Upper lobe of left lung (tissue), 6 donors: ENCODE data around the gene TTC33. TPM values are rescaled to one million over a fixed set of nuclear protein-coding genes. Genes with fewer than 3 reads are reported as not detected.
"Not testable (repeated sequence)": the region's sequence is repeated elsewhere in the genome, so short reads cannot be mapped to it uniquely, and the experiment has no call there.

Experiments used
- ATAC-seq, 2 donors: fragments of 200-7000 bp; cut with Tn5 transposase; one replicate each; pipeline ENCODE4 v1.9.1; 2022; ENCODE audit warnings: mild to moderate bottlenecking in 2 of 2, moderate library complexity in 2 of 2; ENCODE audit not compliant: low FRiP score in 2 of 2
- DNase-seq, 2 donors: peaks; one replicate each; pipeline ENCODE4 v3.0.0-alpha.2; 2019 to 2020
- H3K27ac ChIP-seq, 4 donors: fragments of 200-600 bp; sonication (generic); one replicate each; pipeline ENCODE4 v1.5.1; 2016 to 2019
- H3K27me3 ChIP-seq, 4 donors: fragments of 200-600 bp; sonication (generic); one replicate each; pipeline ENCODE4 v1.5.1; 2017 to 2019
- H3K36me3 ChIP-seq, 4 donors: fragments of 200-600 bp; sonication (generic); one replicate each; pipeline ENCODE4 v1.5.1; 2016 to 2019
- H3K4me1 ChIP-seq, 4 donors: fragments of 200-600 bp; sonication (generic); one replicate each; pipeline ENCODE4 v1.5.1; 2018 to 2019
- H3K4me3 ChIP-seq, 4 donors: fragments of 200-600 bp; sonication (generic); one replicate each; pipeline ENCODE4 v1.5.1; 2017 to 2019; ENCODE audit warnings: mild to moderate bottlenecking in 2 of 4, moderate library complexity in 1 of 4
- H3K9me3 ChIP-seq, 4 donors: fragments of 200-600 bp; sonication (generic); one replicate each; pipeline ENCODE4 v1.5.1; 2018 to 2019
- CTCF ChIP-seq, 6 experiments: fragments of 450-650 bp in 4 of 6; fragments of 200-600 bp in 2 of 6; sonication (generic) in 2 of 6; IDR thresholded peaks; one replicate each; pipeline ENCODE4 v1.5.1; 2016 to 2019; ENCODE audit warnings: antibody characterized with exemption in 6 of 6
- EP300 ChIP-seq, 4 donors: sonication (generic); formaldehyde crosslinking; IDR thresholded peaks; one replicate each; pipeline ENCODE4 v1.5.1; 2017; ENCODE audit warnings: antibody characterized with exemption in 4 of 4, control low read depth in 2 of 4
- POLR2A ChIP-seq, 4 donors: fragments of 450-650 bp; IDR thresholded peaks; one replicate each; pipeline ENCODE4 v1.5.1; 2016 to 2017; ENCODE audit warnings: antibody characterized with exemption in 4 of 4, mild to moderate bottlenecking in 2 of 4
- POLR2AphosphoS5 ChIP-seq, 2 donors: sonication (generic); formaldehyde crosslinking; IDR thresholded peaks; one replicate each; pipeline ENCODE4 v1.5.1; 2017; ENCODE audit warnings: antibody characterized with exemption in 2 of 2
- WGBS, 2 donors: methylation state at CpG; one replicate each; pipeline ENCODE4 v1.1.5; 2017 to 2018; 5-methylcytosine and 5-hydroxymethylcytosine counted together
- total RNA-seq, 6 donors: library from RNA; depleted of rRNA in 4 of 6; stranded (reverse); fragments of >200 nt in 4 of 6; gene quantifications; one replicate each; pipeline versions ENCODE4 v1.1.0 to v1.2.1, GENCODE V29; 2016 to 2021
- donor health status: DM: no; HTN: no; CAD: no; lungs with moderate emphysema.
- donor health status: DM: no; HTN: yes; CAD: no; lungs with severe emphysema.

TTC33 gene
- total RNA-seq, 6 donors from 2014 or later: 13.4 to 34.1 (median 17.1) TPM

GRCh38 chr5:40646266-40646665, 109.5 kb downstream of the TTC33 start:
- WGBS, 2 donors: 62 to 76% methylated on average over 3 of the region's 3 CpGs
- TF ChIP-seq CTCF (IDR thresholded peaks at IDR 0.05) (no peak), EP300 (IDR thresholded peaks at IDR 0.05) (no peak), POLR2A (IDR thresholded peaks at IDR 0.05) (no peak), POLR2AphosphoS5 (IDR thresholded peaks at IDR 0.05) (no peak)
- no peaks in the 10 kb centered on the region for H3K9me3 ChIP-seq
- DNase-seq: no peak
- no peaks in the 10 kb centered on the region for H3K4me1 ChIP-seq
- H3K27me3 ChIP-seq: no peaks in the 10 kb centered on the region
- ATAC-seq: no peak
- H3K36me3 ChIP-seq: no peaks in the 10 kb centered on the region
- no peak overlapping the region for H3K27ac ChIP-seq
- no peak overlapping the region for H3K4me3 ChIP-seq

GRCh38 chr5:40639531-40639930, 116.2 kb downstream of the TTC33 start:
- DNase-seq, H3K4me1 ChIP-seq, H3K36me3 ChIP-seq, H3K27me3 ChIP-seq, H3K9me3 ChIP-seq, H3K27ac ChIP-seq, ATAC-seq, H3K4me3 ChIP-seq: not testable (repeated sequence)
- 88 to 100% methylated on average over 1 of the region's 1 CpG for WGBS, 2 donors

- WGBS, 2 donors: 67 to 80% methylated on average over 1 to 7 of the region's 7 CpGs
- Histone ChIP-seq H3K27me3 (no peaks in the 10 kb centered on the region), H3K4me1 (no peaks in the 10 kb centered on the region), H3K27ac (no peak overlapping the region), H3K36me3 (no peaks in the 10 kb centered on the region), H3K4me3 (no peak overlapping the region), H3K9me3 (peaks cover 0 to 9% (median 2%) of the 10 kb centered on the region in 4 donors)
- ATAC-seq: no peak
- TF ChIP-seq CTCF (IDR thresholded peaks at IDR 0.05) (no peak), EP300 (IDR thresholded peaks at IDR 0.05) (no peak), POLR2A (IDR thresholded peaks at IDR 0.05) (no peak), POLR2AphosphoS5 (IDR thresholded peaks at IDR 0.05) (no peak)
- no peak for DNase-seq
Measured at GRCh38 chr5:40634593-40634992, 121.2 kb downstream of the TTC33 start.

- Histone ChIP-seq H3K4me3 (no peak overlapping the region), H3K27me3 (no peaks in the 10 kb centered on the region), H3K4me1 (no peaks in the 10 kb centered on the region), H3K36me3 (no peaks in the 10 kb centered on the region), H3K9me3 (peaks cover 0 to 9% (median 2%) of the 10 kb centered on the region in 4 donors), H3K27ac (no peak overlapping the region)
- TF ChIP-seq CTCF (IDR thresholded peaks at IDR 0.05): no peak
- TF ChIP-seq POLR2A (IDR thresholded peaks at IDR 0.05): no peak
- no peak for TF ChIP-seq POLR2AphosphoS5 (IDR thresholded peaks at IDR 0.05)
- TF ChIP-seq EP300 (IDR thresholded peaks at IDR 0.05): no peak
- no peak for DNase-seq
- WGBS, 2 donors: 87 to 97% methylated on average over 2 to 3 of the region's 3 CpGs
- ATAC-seq: no peak
Measured at GRCh38 chr5:40634154-40634553, 121.6 kb downstream of the TTC33 start.

GRCh38 chr5:40631236-40631635, 124.5 kb downstream of the TTC33 start:
- WGBS, 2 donors: 85 to 90% methylated on average over 7 of the region's 7 CpGs
- DNase-seq: no peak
- no peak for ATAC-seq
- Histone ChIP-seq H3K27ac (no peak overlapping the region), H3K27me3 (no peaks in the 10 kb centered on the region), H3K4me3 (no peak overlapping the region), H3K36me3 (no peaks in the 10 kb centered on the region), H3K9me3 (peaks cover 0 to under 1% (median 0%) of the 10 kb centered on the region in 4 donors), H3K4me1 (no peaks in the 10 kb centered on the region)
- no peak for TF ChIP-seq POLR2AphosphoS5 (IDR thresholded peaks at IDR 0.05)
- TF ChIP-seq POLR2A (IDR thresholded peaks at IDR 0.05): no peak
- TF ChIP-seq CTCF (IDR thresholded peaks at IDR 0.05): no peak
- no peak for TF ChIP-seq EP300 (IDR thresholded peaks at IDR 0.05)
